Type B pancreatic cell (in vitro differentiated cells): ENCODE data around the gene MOGAT1. TPM values are rescaled to one million over a fixed set of nuclear protein-coding genes. Genes with fewer than 3 reads are reported as not detected.

ENCODE experiments used
- DNase-seq: peaks from one replicate; pipeline ENCODE4 v3.0.0; 2021; ENCODE audit warnings: mixed read lengths; ENCODE audit not compliant: unreplicated experiment; ENCODE audit errors: extremely low spot score
- H3K27ac Mint-ChIP-seq: 2 replicates; pipeline ENCODE4 v1.8.0; 2021; ENCODE audit warnings: mild to moderate bottlenecking, mixed read lengths
- H3K27me3 Mint-ChIP-seq: 2 replicates; pipeline ENCODE4 v1.8.0; 2021; ENCODE audit warnings: mixed read lengths
- H3K36me3 Mint-ChIP-seq: 2 replicates; pipeline ENCODE4 v1.8.0; 2021; ENCODE audit warnings: mixed read lengths
- H3K4me1 Mint-ChIP-seq: one replicate; pipeline ENCODE4 v1.8.0; 2021; ENCODE audit warnings: mixed read lengths; ENCODE audit not compliant: unreplicated experiment
- H3K4me3 Mint-ChIP-seq: 2 replicates; pipeline ENCODE4 v1.8.0; 2021; ENCODE audit warnings: mild to moderate bottlenecking, mixed read lengths
- H3K9me3 Mint-ChIP-seq: 2 replicates; pipeline ENCODE4 v1.8.0; 2021; ENCODE audit warnings: mixed read lengths
- CTCF ChIP-seq: fragments of 200-600 bp; sonication (generic); conservative IDR thresholded peaks from 2 replicates; pipeline ENCODE4 v1.5.0; 2021; ENCODE audit warnings: antibody characterized with exemption, mild to moderate bottlenecking
- total RNA-seq: library from RNA; stranded (reverse); gene quantifications from 2 replicates; pipeline ENCODE4 v1.2.1, GENCODE V29; 2021; ENCODE audit warnings: low replicate concordance

MOGAT1 gene
- total RNA-seq, 1 donor from 2014 or later: not detected

- no peak for DNase-seq
- Mint-ChIP-seq H3K27ac (no peak overlapping the region), H3K4me3 (no peak overlapping the region), H3K9me3 (no peaks in the 10 kb centered on the region), H3K36me3 (no peaks in the 10 kb centered on the region), H3K4me1 (peaks cover 8% of the 10 kb centered on the region), H3K27me3 (peaks cover 15% of the 10 kb centered on the region)
- TF ChIP-seq CTCF: no peak
These were observed 61.2 kb downstream of the MOGAT1 start for GRCh38 chr2:222732489-222733178.

- no peaks in the 10 kb centered on the region for H3K36me3 Mint-ChIP-seq
- no peak for DNase-seq
- H3K27me3 Mint-ChIP-seq: peaks cover 15% of the 10 kb centered on the region
- no peak for TF ChIP-seq CTCF
- H3K27ac Mint-ChIP-seq: no peak overlapping the region
- H3K9me3 Mint-ChIP-seq: no peaks in the 10 kb centered on the region
- peaks cover 8% of the 10 kb centered on the region for H3K4me1 Mint-ChIP-seq
- H3K4me3 Mint-ChIP-seq: no peak overlapping the region
These were observed 62.0 kb downstream of the MOGAT1 start for GRCh38 chr2:222733470-222733845.

GRCh38 chr2:222733846-222734702 is 62.6 kb downstream of the MOGAT1 start:
- Mint-ChIP-seq H3K9me3 (no peaks in the 10 kb centered on the region), H3K4me1 (peaks cover 8% of the 10 kb centered on the region), H3K27ac (no peak overlapping the region), H3K36me3 (no peaks in the 10 kb centered on the region), H3K27me3 (peaks cover 15% of the 10 kb centered on the region), H3K4me3 (no peak overlapping the region)
- DNase-seq: no peak
- no peak for TF ChIP-seq CTCF

GRCh38 chr2:222734703-222735014 is 63.2 kb downstream of the MOGAT1 start:
- peaks cover 15% of the 10 kb centered on the region for H3K27me3 Mint-ChIP-seq
- H3K36me3 Mint-ChIP-seq: no peaks in the 10 kb centered on the region
- DNase-seq: no peak
- no peak overlapping the region for H3K27ac Mint-ChIP-seq
- TF ChIP-seq CTCF: no peak
- H3K9me3 Mint-ChIP-seq: no peaks in the 10 kb centered on the region
- H3K4me1 Mint-ChIP-seq: peaks cover 8% of the 10 kb centered on the region
- no peak overlapping the region for H3K4me3 Mint-ChIP-seq

GRCh38 chr2:222736301-222736700 is 64.8 kb downstream of the MOGAT1 start:
- TF ChIP-seq CTCF: no peak
- DNase-seq: no peak
- H3K4me1 Mint-ChIP-seq: peaks cover 5% of the 10 kb centered on the region
- no peak overlapping the region for H3K4me3 Mint-ChIP-seq
- H3K27me3 Mint-ChIP-seq: peaks cover 15% of the 10 kb centered on the region
- H3K9me3 Mint-ChIP-seq: no peaks in the 10 kb centered on the region
- H3K27ac Mint-ChIP-seq: no peak overlapping the region
- no peaks in the 10 kb centered on the region for H3K36me3 Mint-ChIP-seq
